ENCODE results near the gene PTHLH.

DNA sequence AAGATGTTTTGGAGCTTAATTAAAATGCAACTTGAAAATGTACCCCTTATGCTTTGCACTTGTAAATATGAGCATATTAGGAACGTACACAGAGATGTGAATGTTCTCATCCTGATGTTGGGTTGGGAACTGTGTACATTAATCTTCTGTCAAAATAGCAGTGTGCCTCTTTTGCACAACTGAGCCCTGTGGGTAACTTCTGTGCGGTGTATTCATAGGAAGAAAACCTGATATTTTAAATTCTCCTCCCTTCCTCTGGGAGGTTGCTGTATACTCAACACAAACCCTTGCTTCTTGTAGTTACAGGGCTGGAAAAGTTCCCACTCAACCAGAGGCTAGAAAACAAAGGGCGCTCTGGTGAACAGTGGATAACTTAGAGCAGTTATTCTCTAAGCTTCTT lies 18.7 kb downstream of the PTHLH start:
- TF ChIP-seq, protein P1, sequence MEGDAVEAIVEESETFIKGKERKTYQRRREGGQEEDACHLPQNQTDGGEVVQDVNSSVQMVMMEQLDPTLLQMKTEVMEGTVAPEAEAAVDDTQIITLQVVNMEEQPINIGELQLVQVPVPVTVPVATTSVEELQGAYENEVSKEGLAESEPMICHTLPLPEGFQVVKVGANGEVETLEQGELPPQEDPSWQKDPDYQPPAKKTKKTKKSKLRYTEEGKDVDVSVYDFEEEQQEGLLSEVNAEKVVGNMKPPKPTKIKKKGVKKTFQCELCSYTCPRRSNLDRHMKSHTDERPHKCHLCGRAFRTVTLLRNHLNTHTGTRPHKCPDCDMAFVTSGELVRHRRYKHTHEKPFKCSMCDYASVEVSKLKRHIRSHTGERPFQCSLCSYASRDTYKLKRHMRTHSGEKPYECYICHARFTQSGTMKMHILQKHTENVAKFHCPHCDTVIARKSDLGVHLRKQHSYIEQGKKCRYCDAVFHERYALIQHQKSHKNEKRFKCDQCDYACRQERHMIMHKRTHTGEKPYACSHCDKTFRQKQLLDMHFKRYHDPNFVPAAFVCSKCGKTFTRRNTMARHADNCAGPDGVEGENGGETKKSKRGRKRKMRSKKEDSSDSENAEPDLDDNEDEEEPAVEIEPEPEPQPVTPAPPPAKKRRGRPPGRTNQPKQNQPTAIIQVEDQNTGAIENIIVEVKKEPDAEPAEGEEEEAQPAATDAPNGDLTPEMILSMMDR (optimal IDR thresholded peaks at IDR 0.05 in 1 of 3, IDR thresholded peaks at IDR 0.05 in 1 of 3, conservative IDR thresholded peaks at IDR 0.05 in 1 of 3; ENCODE audit: extremely low read depth in 1 of 3, insufficient read depth in 2 of 3, low read length in 3 of 3), result no peak
- no peak for TF ChIP-seq EZH2 (IDR thresholded peaks at IDR 0.05; ENCODE audit: low read length)
